Breast epithelium (tissue), 4 donors: ENCODE results near the gene FANCG. TPM values are rescaled to one million over a fixed set of nuclear protein-coding genes. Genes with fewer than 3 reads are reported as not detected.

Source experiments
- DNase-seq, 2 donors: peaks; one replicate each; pipeline ENCODE4 v3.0.0-alpha.2; 2019; ENCODE audit warnings: low spot score in 2 of 2
- H3K27ac ChIP-seq, 2 donors: fragments of 200-600 bp; sonication (generic) in 1 of 2; one replicate each; pipeline ENCODE4 v1.5.1; 2016 to 2019; ENCODE audit warnings: mild to moderate bottlenecking in 1 of 2
- H3K27me3 ChIP-seq, 2 donors: fragments of 200-600 bp; sonication (generic) in 1 of 2; one replicate each; pipeline versions ENCODE4 v1.5.1 to v1.6.0; 2017 to 2019; ENCODE audit warnings: control low read depth in 1 of 2, mild to moderate bottlenecking in 1 of 2
- H3K36me3 ChIP-seq: fragments of 200-600 bp; one replicate; pipeline ENCODE4 v1.5.1; 2019
- H3K4me1 ChIP-seq, 2 donors: fragments of 200-600 bp; sonication (generic); one replicate each; pipeline ENCODE4 v1.5.1; 2016 to 2019; ENCODE audit warnings: control low read depth in 1 of 2
- H3K4me3 ChIP-seq, 3 donors: fragments of 200-600 bp; sonication (generic); 1 replicate in 2 of 3; 2 replicates in 1 of 3; pipeline ENCODE4 v1.5.1; 2016 to 2019; ENCODE audit warnings: mild to moderate bottlenecking in 3 of 3, moderate library complexity in 2 of 3
- H3K9me3 ChIP-seq, 2 donors: fragments of 200-600 bp; sonication (generic) in 1 of 2; one replicate each; pipeline ENCODE4 v1.5.1; 2016 to 2019; ENCODE audit warnings: control low read depth in 1 of 2
- POLR2A ChIP-seq: fragments of 450-650 bp; IDR thresholded peaks from one replicate; pipeline ENCODE4 v1.6.1; 2016; ENCODE audit warnings: antibody characterized with exemption, mild to moderate bottlenecking, moderate library complexity
- POLR2AphosphoS5 ChIP-seq, 3 donors: sonication (generic); formaldehyde crosslinking; IDR thresholded peaks; one replicate each; pipeline ENCODE4 v1.6.1; 2017; ENCODE audit warnings: antibody characterized with exemption in 3 of 3
- intact Hi-C: fragments of 100-400 bp; cut with DNase I; formaldehyde crosslinking; loops from one replicate; pipeline ENCODE4 v1.15.1; 2023; ENCODE audit warnings: low total_unique reads
- total RNA-seq, 3 donors: library from RNA; depleted of rRNA; stranded (reverse); fragments of >200 nt; gene quantifications; one replicate each; pipeline ENCODE4 v1.1.0, GENCODE V29; 2016
- TF ChIP-seq, protein P1 (sequence below), 3 donors: fragments of 450-650 bp; IDR thresholded peaks; one replicate each; pipeline ENCODE4 v1.5.1; 2016 to 2017; ENCODE audit warnings: antibody characterized with exemption in 3 of 3, mild to moderate bottlenecking in 3 of 3, moderate library complexity in 3 of 3

The FANCG gene
- total RNA-seq, 3 donors from 2014 or later, result 10.7 to 15.2 (median 13.4) TPM

DNA sequence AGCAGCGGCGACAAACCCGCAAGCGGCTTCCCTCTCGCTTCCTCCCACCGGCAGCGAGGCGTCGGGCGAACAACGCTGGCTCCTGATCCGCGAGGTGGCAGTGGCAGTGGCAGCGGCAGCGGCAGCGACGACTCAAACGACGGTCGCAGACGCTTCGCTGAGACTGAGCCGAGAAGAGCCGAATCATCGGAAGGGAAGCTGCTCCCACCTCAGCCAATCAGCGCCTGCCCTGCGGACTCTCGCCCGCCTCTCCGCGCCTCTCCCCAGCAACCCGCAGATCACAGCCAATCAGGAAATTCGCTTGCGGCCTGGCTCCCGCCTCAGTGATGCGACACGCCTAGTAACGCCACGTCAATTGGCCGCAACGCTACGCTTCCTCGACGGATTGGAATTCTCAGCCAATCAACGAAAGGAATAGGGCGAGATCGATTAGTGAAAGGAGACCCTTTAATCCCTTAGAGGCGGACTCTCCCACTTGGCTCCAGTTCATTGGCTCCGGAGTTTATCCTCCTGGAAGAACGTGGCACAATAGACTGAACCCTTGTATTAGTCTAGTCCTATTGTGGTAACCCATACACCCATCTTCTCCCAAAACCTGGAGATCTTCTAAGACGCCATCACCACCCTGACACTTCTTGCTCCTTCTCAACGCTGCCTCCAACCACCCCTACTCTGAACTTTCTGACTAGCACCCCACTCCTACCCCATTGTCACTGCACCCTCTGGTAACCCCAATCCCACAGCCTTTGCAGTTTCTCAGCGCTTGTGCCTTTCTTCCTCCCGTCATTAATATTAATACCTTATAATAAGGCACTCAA is 7.1 kb downstream of the FANCG start, which contains the start of gene VCP:
Gene VCP (minus strand): TSS at position 165 of the 818 bp plus-strand sequence. CDS start 272 bp downstream, outside the sequence.
- Histone ChIP-seq H3K9me3 (no peaks in the 10 kb centered on the region), H3K27ac (peak within 1 kb of the TSS; percentile 100), H3K27me3 (no peaks in the 10 kb centered on the region), H3K36me3 (no peaks in the 10 kb centered on the region), H3K4me1 (peaks cover 8 to 12% of the 10 kb centered on the region in 2 donors), H3K4me3 (peak within 1 kb of the TSS; percentile 97 to 98 (median 98))
- TF ChIP-seq, protein P1, sequence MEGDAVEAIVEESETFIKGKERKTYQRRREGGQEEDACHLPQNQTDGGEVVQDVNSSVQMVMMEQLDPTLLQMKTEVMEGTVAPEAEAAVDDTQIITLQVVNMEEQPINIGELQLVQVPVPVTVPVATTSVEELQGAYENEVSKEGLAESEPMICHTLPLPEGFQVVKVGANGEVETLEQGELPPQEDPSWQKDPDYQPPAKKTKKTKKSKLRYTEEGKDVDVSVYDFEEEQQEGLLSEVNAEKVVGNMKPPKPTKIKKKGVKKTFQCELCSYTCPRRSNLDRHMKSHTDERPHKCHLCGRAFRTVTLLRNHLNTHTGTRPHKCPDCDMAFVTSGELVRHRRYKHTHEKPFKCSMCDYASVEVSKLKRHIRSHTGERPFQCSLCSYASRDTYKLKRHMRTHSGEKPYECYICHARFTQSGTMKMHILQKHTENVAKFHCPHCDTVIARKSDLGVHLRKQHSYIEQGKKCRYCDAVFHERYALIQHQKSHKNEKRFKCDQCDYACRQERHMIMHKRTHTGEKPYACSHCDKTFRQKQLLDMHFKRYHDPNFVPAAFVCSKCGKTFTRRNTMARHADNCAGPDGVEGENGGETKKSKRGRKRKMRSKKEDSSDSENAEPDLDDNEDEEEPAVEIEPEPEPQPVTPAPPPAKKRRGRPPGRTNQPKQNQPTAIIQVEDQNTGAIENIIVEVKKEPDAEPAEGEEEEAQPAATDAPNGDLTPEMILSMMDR (IDR thresholded peaks at IDR 0.05), result no peak
- TF ChIP-seq POLR2AphosphoS5 (IDR thresholded peaks at IDR 0.05), result peak; percentile 84 to 94 (median 91)
- peak; percentile 74 for TF ChIP-seq POLR2A
- DNase-seq, result peak; percentile 99
- intact Hi-C loops, result no loop called here

DNA sequence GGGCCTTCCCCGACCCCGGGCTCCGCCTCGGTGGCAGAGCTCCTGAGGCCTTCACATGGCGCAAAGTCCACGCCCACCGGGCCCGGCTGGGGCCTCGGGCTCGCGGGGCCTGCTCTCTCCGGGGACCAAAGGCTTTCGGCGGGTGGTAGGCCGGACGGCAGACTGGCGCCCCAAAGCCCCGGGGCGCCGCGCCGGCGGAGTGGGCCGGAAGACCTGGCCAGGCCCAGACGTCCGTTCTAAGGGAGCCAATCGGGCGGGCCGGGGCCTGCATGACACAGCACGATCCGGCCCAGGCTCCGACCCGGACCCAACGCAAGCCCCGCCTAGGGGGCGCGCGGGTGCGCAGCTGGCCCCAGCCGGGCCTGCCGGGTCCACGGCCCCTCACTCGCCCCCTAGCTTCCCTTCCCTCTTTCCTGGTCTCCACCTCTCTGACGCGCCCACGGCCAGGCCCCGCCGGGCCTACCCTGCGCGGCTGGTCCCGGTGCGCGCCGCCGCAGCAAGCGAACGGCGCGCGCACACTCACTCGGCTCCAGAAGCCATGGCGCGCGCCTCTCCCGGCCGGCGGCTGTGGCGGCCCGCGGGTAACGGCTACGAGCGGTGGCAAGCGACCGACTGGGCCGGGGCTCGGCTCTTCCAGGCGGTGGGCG is 7.8 kb downstream of the FANCG start:
- Histone ChIP-seq H3K27ac (peak overlapping the region; percentile 100), H3K27me3 (no peaks in the 10 kb centered on the region), H3K4me1 (peaks cover 8 to 12% of the 10 kb centered on the region in 2 donors), H3K9me3 (no peaks in the 10 kb centered on the region), H3K36me3 (no peaks in the 10 kb centered on the region), H3K4me3 (peak overlapping the region; percentile 97 to 98 (median 98))
- TF ChIP-seq POLR2A, result no peak
- TF ChIP-seq, protein P1 (IDR thresholded peaks at IDR 0.05), result peak in 1 of 3 donors; percentile 34
- peak in 1 of 3 donors; percentile 13 for TF ChIP-seq POLR2AphosphoS5 (IDR thresholded peaks at IDR 0.05)
- intact Hi-C loops, result loop anchor here (2.0 kb wide), 1 partner anchor 25 kb away; the partner anchor contains the start of gene PIGO
- DNase-seq, result peak; percentile 76 to 78

DNA sequence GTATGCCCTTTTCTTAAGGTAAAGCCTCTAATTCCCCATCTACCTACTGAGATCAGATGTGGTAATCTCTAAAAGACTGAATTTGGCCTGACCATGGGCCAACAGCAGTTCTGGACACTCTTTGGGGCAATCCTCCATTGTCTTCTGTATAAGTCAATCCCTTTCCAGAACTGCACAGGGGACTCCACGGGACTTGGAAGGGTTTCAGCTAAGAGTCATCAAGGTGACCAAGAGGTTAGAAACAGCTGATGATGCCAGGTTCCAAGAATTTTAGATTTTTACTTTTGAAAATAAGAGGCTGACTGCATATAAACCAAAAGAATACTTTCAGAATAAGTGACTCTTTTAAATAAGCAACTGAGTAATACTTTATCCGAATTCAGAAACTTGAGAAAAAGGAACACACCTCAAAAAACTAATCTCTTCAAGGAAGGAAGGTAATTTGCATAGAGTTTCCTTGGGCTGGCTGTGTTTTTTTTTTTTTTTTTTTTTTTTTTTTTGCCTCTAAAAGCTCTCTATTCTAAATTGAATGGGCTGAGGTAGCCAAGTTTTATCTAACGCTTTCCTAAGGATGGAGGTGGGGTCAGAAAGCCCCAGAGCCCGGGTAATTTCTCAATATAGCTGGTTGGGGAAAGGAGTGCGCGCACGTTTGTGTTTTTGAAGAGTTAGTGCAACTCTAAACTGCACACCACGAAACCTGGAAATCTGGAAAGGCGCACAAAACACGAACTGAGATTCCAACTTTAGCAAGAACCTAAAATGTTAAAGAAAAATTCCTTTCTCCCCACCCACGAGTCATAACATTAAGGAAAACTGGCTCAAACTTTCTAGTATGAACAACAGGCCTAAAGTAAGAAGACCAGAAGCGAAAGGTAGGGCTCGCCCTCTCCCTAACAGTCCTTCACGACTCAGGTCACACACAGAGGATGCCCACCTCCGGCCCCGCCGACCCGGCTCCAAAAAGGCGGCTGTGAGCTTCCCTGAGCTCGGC is 8.6 kb downstream of the FANCG start:
- peaks cover 4% of the 10 kb centered on the region for H3K36me3 ChIP-seq
- H3K27ac ChIP-seq, result peak overlapping the region; percentile 100
- H3K9me3 ChIP-seq, result no peaks in the 10 kb centered on the region
- TF ChIP-seq, protein P1 (IDR thresholded peaks at IDR 0.05), result no peak
- TF ChIP-seq POLR2AphosphoS5 (IDR thresholded peaks at IDR 0.05) (no peak), POLR2A (no peak)
- intact Hi-C loops, result loop anchor here (2.0 kb wide), 1 partner anchor 26 kb away; the partner anchor contains the start of gene PIGO
- no peaks in the 10 kb centered on the region for H3K27me3 ChIP-seq
- H3K4me1 ChIP-seq, result peaks cover 8 to 12% of the 10 kb centered on the region in 2 donors
- DNase-seq, result peak in 1 of 2 donors; percentile 22
- H3K4me3 ChIP-seq, result peak overlapping the region; percentile 97 to 98 (median 98)

DNA sequence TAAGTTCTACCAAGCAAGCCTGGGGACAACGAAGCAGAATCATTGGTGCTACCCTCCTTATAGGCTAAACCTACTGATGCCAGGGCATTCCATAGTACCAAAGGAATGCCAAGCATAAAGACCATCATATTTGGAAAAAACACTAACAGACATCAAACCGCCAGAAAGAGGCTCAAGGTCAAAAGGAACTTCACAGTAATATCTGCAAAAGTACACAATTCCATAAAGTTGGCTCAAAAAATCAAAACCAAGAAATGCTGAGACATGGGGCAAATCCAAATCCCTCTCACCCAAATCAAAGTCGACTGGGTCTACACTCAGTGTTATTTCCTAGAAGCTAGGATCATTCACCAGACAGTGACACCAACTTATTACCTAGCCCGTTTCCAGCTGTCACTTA is 10.7 kb downstream of the FANCG start:
- Histone ChIP-seq H3K27ac (no peak overlapping the region), H3K4me3 (no peak overlapping the region), H3K4me1 (peaks cover 8 to 12% of the 10 kb centered on the region in 2 donors), H3K9me3 (no peaks in the 10 kb centered on the region), H3K36me3 (peaks cover 17% of the 10 kb centered on the region), H3K27me3 (no peaks in the 10 kb centered on the region)
- no peak for DNase-seq
- intact Hi-C loops, result no loop called here
- TF ChIP-seq POLR2AphosphoS5 (IDR thresholded peaks at IDR 0.05) (no peak), POLR2A (no peak)
- TF ChIP-seq, protein P1 (IDR thresholded peaks at IDR 0.05), result no peak
